Stimulated activated CD8-positive, alpha-beta memory T cell treated with anti-CD3 and anti-CD28 coated beads, Interleukin-15, amount 100 ng/mL, for 48 hours (primary cell): Measurements from ENCODE around the gene PTH2R.
"Not testable (repeated sequence)": the region's sequence is repeated elsewhere in the genome, so short reads cannot be mapped to it uniquely, and the experiment has no call there.

Experiments used
- DNase-seq, 2 donors: peaks; one replicate each; pipeline ENCODE4 v3.0.0-alpha.2; 2020; ENCODE audit warnings: low read depth in 2 of 2

Gene PTH2R

GRCh38 chr2:208406474-208407451 lies at the start of gene PTH2R:
Gene PTH2R, plus strand, starts transcription at chr2:208406792. Its CDS starts 252 bp downstream, at chr2:208407044.
- no peak for DNase-seq

GRCh38 chr2:208356846-208357574 lies 49.6 kb upstream of the PTH2R start:
- no peak for DNase-seq

DNA sequence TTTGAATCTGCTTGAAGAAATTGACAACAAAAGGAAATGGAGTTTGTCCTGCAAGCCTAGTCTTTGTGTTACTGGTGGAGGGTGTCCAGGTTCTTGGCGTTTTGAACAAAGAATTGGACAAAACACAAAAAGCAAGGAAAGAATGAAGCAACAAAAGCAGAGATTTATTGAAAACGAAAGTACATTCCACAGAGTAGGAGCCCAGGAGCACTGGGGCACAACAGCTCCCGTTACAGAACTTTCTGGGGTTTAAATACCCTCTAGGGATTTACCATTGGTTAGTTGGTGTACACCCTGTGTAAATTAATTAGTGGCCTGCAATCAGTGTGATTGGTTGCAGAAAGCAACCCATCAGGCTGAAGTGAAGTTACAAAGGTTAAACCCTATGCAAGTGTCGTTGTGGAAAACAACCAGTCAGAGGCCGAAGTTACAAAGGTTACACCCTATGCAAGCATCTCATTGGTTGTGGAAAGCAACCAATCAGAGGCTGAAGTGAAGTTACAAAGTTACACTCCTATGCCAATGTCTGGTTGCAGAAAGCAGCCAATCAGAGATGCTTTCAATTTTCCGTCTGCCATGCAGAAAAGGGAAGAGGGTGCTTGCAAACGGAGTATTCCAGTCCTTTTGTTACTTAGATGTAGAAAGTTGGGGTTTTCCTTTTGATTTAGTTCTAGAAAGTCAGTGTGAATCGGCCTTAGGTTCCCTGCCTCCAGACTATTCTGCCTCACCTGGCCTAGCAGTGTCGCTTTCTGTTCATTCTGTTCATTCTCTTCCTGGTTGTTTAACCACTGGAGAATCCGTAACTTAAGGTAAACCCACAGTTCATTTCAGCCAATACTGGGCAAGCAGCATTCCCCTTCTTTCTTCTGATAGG lies 47.6 kb upstream of the PTH2R start:
- no peak for DNase-seq

DNA sequence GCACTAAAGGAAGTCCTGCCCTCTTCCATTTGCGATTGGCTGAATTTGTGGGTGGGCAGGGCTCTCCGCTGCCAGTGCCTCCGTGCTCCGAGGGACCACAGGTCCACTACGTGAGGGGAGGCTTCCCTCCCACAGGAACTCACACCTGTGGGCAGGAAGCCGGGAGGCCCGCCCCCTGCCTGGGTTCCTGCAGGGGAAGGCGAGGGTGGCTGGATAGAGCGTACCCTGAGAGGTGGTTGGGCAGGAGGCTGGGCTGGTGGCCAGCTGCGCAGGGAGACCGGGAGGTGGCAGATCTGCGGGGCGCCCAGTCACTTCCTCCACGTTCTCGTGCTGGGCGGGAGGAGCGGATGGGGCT lies 47.0 kb upstream of the PTH2R start:
- no peak for DNase-seq

- DNase-seq, result no peak
Measured at GRCh38 chr2:208360259-208361076, 46.1 kb upstream of the PTH2R start.

GRCh38 chr2:208361077-208361441 lies 45.5 kb upstream of the PTH2R start:
- DNase-seq, result no peak

- no peak for DNase-seq
Measured at GRCh38 chr2:208363485-208363884, 43.1 kb upstream of the PTH2R start.

DNA sequence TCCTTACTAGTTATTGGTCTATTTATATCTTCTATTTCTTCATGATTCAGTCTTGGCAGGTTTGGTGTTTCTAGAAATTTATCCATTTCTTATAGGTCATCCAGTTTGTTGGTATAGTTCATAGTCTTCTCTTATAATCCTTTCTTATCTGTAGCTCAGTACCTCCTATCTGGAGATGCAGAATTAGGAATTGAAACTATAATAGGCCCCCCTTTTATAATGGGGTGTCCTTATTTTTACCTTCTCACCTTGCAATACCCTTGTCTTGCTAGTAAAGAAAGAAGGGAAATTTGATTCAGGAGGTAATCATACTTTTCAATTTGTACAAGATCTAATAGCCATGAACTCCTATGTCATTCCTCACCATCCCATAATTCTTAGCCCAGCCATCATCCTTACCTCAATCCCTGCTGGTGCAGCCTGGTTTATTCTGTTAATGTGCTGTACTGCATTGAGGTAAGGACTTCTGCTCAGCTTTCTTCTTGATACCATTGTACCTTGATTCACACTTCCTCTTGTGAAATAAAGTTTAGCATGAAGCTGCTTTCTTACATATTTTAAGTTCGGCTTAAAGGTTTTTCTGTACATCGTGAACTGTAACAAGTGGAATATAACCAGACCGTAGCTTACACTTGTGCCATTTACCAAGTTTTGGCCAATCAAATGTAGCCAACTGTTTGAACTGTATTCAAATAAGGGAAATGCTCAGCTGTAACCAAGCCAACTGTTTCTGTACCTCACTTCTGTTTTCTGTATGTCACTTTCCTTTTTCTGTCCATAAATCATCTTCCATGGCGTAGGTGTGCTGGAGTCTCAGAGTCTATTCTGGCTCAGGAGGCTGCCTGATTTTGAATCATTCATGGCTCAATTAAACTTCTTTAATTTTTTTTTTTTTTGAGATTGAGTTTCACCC lies 40.1 kb upstream of the PTH2R start:
- no peak for DNase-seq

- no peak for DNase-seq
Measured at GRCh38 chr2:208369091-208369490, 37.5 kb upstream of the PTH2R start.

GRCh38 chr2:208370881-208371633 lies 35.5 kb upstream of the PTH2R start:
- no peak for DNase-seq

GRCh38 chr2:208371634-208371935 lies 35.0 kb upstream of the PTH2R start:
- no peak for DNase-seq

- DNase-seq, result no peak
Measured at GRCh38 chr2:208373460-208374089, 33.0 kb upstream of the PTH2R start.

DNA sequence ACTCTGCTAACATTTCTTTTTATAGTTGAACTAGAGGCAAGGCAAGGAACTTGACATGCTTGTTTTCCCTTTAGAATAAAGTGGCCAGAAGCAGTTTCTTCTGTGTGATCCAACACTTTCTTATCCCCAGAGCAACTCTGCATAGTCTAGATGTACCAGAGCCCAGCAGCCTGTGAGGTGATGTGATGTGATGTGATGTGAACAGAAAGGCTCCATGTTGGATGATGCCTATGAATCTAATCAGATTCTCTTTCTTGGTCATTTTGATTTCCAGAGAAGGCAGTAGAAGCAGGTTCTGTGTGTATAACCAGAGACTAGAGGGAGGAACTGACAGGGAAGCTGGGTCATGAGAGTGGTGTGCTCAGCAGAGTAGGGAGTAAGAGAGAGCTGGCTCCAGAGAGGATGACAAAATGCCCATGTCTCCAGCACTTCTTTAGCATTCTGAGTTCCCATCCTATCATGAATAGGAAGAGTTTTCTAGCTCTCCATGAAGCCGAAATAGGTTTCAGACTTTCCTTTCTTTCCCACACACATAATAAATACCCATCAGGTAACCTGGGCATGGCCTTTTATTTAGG lies 31.0 kb upstream of the PTH2R start:
- DNase-seq, result no peak

DNA sequence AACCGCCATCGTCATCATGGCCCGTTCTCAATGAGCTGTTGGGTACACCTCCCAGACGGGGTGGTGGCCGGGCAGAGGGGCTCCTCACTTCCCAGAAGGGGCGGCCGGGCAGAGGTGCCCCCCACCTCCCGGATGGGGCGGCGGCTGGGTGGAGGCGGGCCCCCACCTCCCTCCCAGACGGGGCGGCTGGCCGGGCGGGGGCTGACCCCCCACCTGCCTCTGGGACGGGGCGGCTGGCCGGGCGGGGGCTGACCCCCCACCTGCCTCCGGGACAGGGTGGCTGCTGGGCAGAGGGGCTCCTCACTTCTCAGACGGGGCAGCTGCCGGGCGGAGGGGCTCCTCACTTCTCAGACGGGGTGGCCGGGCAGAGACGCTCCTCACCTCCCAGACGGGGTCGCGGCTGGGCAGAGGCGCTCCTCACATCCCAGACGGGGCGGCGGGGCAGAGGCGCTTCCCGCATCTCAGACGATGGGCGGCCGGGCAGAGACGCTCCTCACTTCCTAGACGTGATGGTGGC lies 29.2 kb upstream of the PTH2R start:
- DNase-seq, result not testable (repeated sequence)

GRCh38 chr2:208379192-208379591 lies 27.4 kb upstream of the PTH2R start:
- DNase-seq, result no peak

- no peak for DNase-seq
Measured at GRCh38 chr2:208384637-208385036, 22.0 kb upstream of the PTH2R start.

DNA sequence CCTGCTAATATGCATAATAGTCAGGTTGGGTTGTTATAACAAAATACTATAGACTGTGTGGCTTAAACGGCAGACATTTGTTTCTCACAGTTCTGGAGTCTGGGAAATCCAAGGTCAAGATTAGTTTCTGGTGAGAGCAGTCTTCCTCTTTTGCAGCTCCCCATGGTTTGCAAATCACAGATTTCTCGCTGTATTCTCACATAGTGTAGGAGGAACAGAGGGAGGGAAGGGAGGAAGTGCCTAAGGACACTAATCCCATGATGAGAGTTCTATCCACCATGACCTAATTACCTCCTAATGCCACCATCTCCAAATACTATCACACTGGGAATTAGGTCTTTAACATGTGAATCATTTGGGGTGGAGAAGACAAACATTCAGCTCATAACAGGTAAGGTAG lies 20.1 kb upstream of the PTH2R start:
- no peak for DNase-seq

- no peak for DNase-seq
Measured at GRCh38 chr2:208389940-208390339, 16.7 kb upstream of the PTH2R start.
